ENCODE results near the gene PODXL.
"Not testable (repeated sequence)": the region's sequence is repeated elsewhere in the genome, so short reads cannot be mapped to it uniquely, and the experiment has no call there.

The PODXL gene

GRCh38 chr7:131508754-131509486, 47.5 kb downstream of the PODXL start:
- no peaks in the 10 kb centered on the region for H3K9me3 ChIP-seq (ENCODE audit: insufficient read depth, low read depth, low read length)
- no peak overlapping the region for H3K9ac ChIP-seq (ENCODE audit: low read depth, low read length)
- peaks cover 90% of the 10 kb centered on the region for H3K36me3 ChIP-seq (ENCODE audit: insufficient read depth, low read length)
- H3K4me1 ChIP-seq (ENCODE audit: insufficient read depth, low read length): peaks cover 11% of the 10 kb centered on the region
- 91% methylated on average over 10 of the region's 10 CpGs for WGBS
- no peak overlapping the region for H3K4me3 ChIP-seq (ENCODE audit: low read length)
- H3K27me3 ChIP-seq (ENCODE audit: insufficient read depth, low read length): no peaks in the 10 kb centered on the region
- peak overlapping the region; percentile 48; the same call in 1 of the 2 replicates for H3K27ac ChIP-seq (ENCODE audit: low read depth, low read length)

GRCh38 chr7:131507592-131508331, 48.7 kb downstream of the PODXL start:
- Histone ChIP-seq H3K9me3 (ENCODE audit: insufficient read depth, low read depth, low read length) (no peaks in the 10 kb centered on the region), H3K27ac (ENCODE audit: low read depth, low read length) (no peak overlapping the region; the same call in 1 of the 2 replicates), H3K36me3 (ENCODE audit: insufficient read depth, low read length) (peaks cover 95% of the 10 kb centered on the region), H3K4me1 (ENCODE audit: insufficient read depth, low read length) (peaks cover 2% of the 10 kb centered on the region; the same call in 1 of the 2 replicates), H3K4me3 (ENCODE audit: low read length) (no peak overlapping the region), H3K9ac (ENCODE audit: low read depth, low read length) (no peak overlapping the region), H3K27me3 (ENCODE audit: insufficient read depth, low read length) (no peaks in the 10 kb centered on the region)
- 85% methylated on average over 14 of the region's 14 CpGs for WGBS

- WGBS: 95% methylated on average over 18 of the region's 18 CpGs
- H3K27ac ChIP-seq (ENCODE audit: low read depth, low read length): peak overlapping the region; percentile 23; the same call in 1 of the 2 replicates
- no peaks in the 10 kb centered on the region for H3K9me3 ChIP-seq (ENCODE audit: insufficient read depth, low read depth, low read length)
- H3K9ac ChIP-seq (ENCODE audit: low read depth, low read length): no peak overlapping the region
- H3K27me3 ChIP-seq (ENCODE audit: insufficient read depth, low read length): no peaks in the 10 kb centered on the region
- H3K4me1 ChIP-seq (ENCODE audit: insufficient read depth, low read length): peaks cover 2% of the 10 kb centered on the region; the same call in 1 of the 2 replicates
- peaks cover 97% of the 10 kb centered on the region for H3K36me3 ChIP-seq (ENCODE audit: insufficient read depth, low read length)
- H3K4me3 ChIP-seq (ENCODE audit: low read length): no peak overlapping the region
Measured at GRCh38 chr7:131506597-131506996, 49.8 kb downstream of the PODXL start.

DNA sequence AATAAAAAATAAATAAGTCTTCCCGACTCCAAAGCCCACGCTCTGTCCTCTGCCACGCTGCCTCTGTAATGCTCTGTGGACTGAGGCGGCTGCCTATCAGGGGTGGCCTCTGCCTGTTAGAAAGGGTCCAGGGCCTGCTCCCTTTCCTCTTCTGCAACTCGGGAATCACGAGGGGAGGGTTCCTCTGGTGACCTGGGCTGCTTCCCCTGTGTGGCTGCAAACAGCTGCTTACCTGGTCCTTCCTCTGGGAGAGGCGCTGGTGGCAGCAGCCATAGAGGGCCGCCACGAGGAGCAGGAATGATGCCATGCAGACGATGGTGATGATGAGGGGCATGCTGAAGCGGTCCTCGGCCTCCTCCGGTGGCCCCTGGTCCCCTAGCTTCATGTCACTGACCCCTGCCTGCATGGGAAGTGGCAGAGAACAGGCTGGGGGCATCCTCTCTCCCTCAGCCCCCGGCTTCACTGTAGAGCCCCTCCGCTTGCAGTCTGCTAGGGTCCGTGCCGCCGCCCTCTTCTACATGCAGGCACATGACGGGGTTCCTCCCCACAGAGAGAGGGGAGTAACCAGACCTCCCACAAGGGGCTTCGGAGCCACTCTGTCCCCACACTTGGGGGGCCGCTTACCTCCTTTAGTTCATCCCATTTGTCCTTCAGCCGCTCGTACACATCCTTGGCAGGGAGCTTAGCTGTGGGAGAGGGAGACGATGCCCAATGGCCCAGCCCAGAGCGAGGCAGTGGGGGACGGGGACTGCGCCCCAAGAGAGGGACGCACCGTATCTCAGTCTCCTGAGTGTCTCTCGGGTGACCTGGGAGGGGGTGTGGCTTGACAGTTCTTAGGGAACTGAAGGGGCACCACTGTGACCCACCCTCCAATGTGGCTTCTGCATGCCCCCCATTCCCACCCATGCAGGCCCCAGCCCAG, 50.5 kb downstream of the PODXL start:
- H3K36me3 ChIP-seq (ENCODE audit: insufficient read depth, low read length): peaks cover 97% of the 10 kb centered on the region
- no peak overlapping the region for H3K27ac ChIP-seq (ENCODE audit: low read depth, low read length)
- WGBS: 97% methylated on average over 30 of the region's 30 CpGs

DNA sequence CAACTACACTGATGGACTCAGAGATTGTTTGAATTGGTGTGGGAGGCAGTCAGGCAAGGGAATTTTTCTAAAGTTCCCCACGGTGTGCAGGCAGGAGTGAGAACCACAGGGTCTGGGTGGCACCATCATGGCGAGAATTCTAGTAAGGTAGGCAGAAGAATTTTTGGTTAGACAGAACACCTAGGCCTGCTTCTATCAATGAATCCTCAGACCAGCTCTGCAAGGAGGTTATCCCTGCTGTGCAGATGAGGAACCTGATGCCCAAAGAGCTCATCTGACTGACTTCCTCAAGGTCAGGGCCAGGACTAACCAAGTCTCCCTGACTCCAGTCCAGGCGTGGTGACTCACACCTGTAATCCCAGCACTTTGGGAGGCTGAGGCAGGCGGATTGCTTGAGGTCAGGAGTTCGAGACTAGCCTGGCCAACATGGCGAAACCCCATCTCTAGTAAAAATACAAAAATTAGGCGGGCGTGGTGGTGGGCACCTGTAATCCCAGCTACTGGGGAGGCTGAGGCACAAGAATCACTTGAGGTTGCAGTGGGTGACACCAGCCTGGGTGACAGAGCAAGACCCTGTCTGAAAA, 51.3 kb downstream of the PODXL start:
- not testable (repeated sequence) for H3K9me3 ChIP-seq (ENCODE audit: insufficient read depth, low read depth, low read length); H3K4me1 ChIP-seq (ENCODE audit: insufficient read depth, low read length); H3K4me3 ChIP-seq (ENCODE audit: low read length); H3K27ac ChIP-seq (ENCODE audit: low read depth, low read length); H3K9ac ChIP-seq (ENCODE audit: low read depth, low read length); H3K27me3 ChIP-seq (ENCODE audit: insufficient read depth, low read length)
- peaks cover 100% of the 10 kb centered on the region for H3K36me3 ChIP-seq (ENCODE audit: insufficient read depth, low read length)
- WGBS: 96% methylated on average over 8 of the region's 8 CpGs

More for the DNA sequence above, 50.5 kb downstream of the PODXL start:
- Histone ChIP-seq H3K4me1 (ENCODE audit: insufficient read depth, low read length) (peaks cover 2% of the 10 kb centered on the region; the same call in 1 of the 2 replicates), H3K9ac (ENCODE audit: low read depth, low read length) (no peak overlapping the region), H3K4me3 (ENCODE audit: low read length) (no peak overlapping the region), H3K9me3 (ENCODE audit: insufficient read depth, low read depth, low read length) (no peaks in the 10 kb centered on the region), H3K27me3 (ENCODE audit: insufficient read depth, low read length) (no peaks in the 10 kb centered on the region)

DNA sequence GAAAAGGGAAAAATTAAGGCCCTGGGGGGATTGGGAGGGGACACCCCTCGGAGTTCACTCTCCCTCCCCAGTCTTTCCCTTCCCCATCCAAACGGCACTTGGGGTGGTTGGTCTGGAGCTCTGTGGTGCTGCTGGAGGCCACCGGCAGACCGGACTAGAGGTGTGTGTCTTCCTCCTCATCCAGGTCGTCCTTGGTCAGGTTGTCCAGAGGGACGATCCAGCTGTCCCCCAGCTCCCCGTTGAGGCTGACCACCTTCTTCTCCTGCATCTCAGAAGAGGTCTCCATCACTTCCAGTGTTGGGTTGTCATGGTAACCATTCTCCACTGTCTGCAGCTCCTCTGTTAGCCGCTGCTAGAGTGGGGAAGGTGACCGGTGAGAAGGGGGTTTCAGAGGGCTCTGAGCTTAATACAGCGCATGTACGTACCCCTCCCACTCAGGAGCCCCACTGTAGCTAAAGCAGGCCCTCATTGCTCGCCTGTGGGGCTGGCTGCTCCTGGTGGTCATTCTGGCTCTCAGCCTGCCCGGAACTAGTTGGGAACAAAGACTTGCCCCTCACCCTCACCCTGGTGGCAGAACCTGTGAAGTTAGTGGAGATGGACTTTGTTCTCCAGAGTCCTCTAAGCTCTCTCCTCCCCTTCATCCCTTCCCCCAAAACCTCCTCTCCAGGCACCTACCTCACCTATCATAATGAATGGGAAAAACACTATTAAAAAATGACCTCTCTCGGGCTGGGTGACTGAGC, 52.1 kb downstream of the PODXL start:
- H3K4me1 ChIP-seq (ENCODE audit: insufficient read depth, low read length): peaks cover 2% of the 10 kb centered on the region; the same call in 1 of the 2 replicates
- H3K27me3 ChIP-seq (ENCODE audit: insufficient read depth, low read length): no peaks in the 10 kb centered on the region
- no peak overlapping the region for H3K9ac ChIP-seq (ENCODE audit: low read depth, low read length)
- WGBS: 96% methylated on average over 13 of the region's 14 CpGs
- H3K9me3 ChIP-seq (ENCODE audit: insufficient read depth, low read depth, low read length): no peaks in the 10 kb centered on the region
- H3K4me3 ChIP-seq (ENCODE audit: low read length): no peak overlapping the region
- peak overlapping the region; percentile 32; the same call in 1 of the 2 replicates for H3K27ac ChIP-seq (ENCODE audit: low read depth, low read length)
- peaks cover 99% of the 10 kb centered on the region for H3K36me3 ChIP-seq (ENCODE audit: insufficient read depth, low read length)

- no peaks in the 10 kb centered on the region for H3K4me1 ChIP-seq (ENCODE audit: insufficient read depth, low read length)
- no peaks in the 10 kb centered on the region for H3K27me3 ChIP-seq (ENCODE audit: insufficient read depth, low read length)
- WGBS: 95% methylated on average over 6 of the region's 6 CpGs
- no peak overlapping the region for H3K4me3 ChIP-seq (ENCODE audit: low read length)
- H3K9ac ChIP-seq (ENCODE audit: low read depth, low read length): no peak overlapping the region
- H3K9me3 ChIP-seq (ENCODE audit: insufficient read depth, low read depth, low read length): no peaks in the 10 kb centered on the region
- H3K27ac ChIP-seq (ENCODE audit: low read depth, low read length): peak overlapping the region; percentile 3; the same call in 1 of the 2 replicates
- H3K36me3 ChIP-seq (ENCODE audit: insufficient read depth, low read length): peaks cover 99% of the 10 kb centered on the region
Measured at GRCh38 chr7:131503639-131504038, 52.8 kb downstream of the PODXL start.

GRCh38 chr7:131502810-131503508, 53.5 kb downstream of the PODXL start:
- Histone ChIP-seq H3K36me3 (ENCODE audit: insufficient read depth, low read length) (peaks cover 99% of the 10 kb centered on the region), H3K4me1 (ENCODE audit: insufficient read depth, low read length) (no peaks in the 10 kb centered on the region), H3K27ac (ENCODE audit: low read depth, low read length) (peak overlapping the region; percentile 19; the same call in 1 of the 2 replicates), H3K9ac (ENCODE audit: low read depth, low read length) (no peak overlapping the region), H3K9me3 (ENCODE audit: insufficient read depth, low read depth, low read length) (no peaks in the 10 kb centered on the region), H3K27me3 (ENCODE audit: insufficient read depth, low read length) (no peaks in the 10 kb centered on the region), H3K4me3 (ENCODE audit: low read length) (no peak overlapping the region)
- WGBS: 92% methylated on average over 9 of the region's 9 CpGs

DNA sequence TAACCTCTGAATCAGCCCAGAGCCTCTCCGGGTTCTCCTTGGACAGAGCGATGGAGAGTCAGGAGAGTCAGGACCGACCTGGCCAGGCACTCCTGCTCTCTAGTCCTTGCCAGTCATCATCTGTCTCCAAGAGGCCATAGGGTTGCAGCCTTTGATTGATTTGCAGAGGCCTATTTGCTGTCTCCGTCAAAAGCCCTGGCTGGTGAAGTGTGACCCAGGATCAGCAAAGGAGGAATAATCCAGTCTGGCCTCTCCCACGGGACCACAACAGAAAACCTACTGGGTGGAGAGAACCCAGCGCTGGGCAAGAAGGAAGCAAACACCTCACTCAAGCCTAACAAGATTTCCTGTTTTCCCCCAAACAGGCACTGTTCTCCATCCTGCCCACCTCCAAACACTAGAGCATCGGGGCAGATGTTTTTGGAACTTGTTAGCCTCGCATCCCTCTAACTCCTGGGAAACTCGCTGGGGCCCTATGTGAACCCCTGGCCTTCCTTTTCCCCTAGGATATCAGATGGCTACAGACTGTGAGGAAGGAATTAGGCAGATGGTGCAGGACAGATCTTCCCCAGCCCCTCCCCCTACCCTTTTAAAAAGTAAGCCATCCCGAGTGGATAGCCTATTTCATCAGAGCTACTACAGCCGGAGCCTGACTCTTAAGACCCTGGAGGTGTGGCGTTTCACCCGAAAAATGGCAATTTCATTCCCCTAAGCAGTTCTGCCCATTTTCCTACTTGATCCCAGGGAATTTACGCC, 54.3 kb downstream of the PODXL start:
- Histone ChIP-seq H3K27me3 (ENCODE audit: insufficient read depth, low read length) (no peaks in the 10 kb centered on the region), H3K9me3 (ENCODE audit: insufficient read depth, low read depth, low read length) (no peaks in the 10 kb centered on the region), H3K36me3 (ENCODE audit: insufficient read depth, low read length) (peaks cover 99% of the 10 kb centered on the region), H3K27ac (ENCODE audit: low read depth, low read length) (peak overlapping the region; percentile 23; the same call in 1 of the 2 replicates), H3K9ac (ENCODE audit: low read depth, low read length) (no peak overlapping the region), H3K4me3 (ENCODE audit: low read length) (no peak overlapping the region), H3K4me1 (ENCODE audit: insufficient read depth, low read length) (no peaks in the 10 kb centered on the region)
- WGBS: 92% methylated on average over 14 of the region's 14 CpGs
